Natural killer cell treated with Interleukin-12 subunit alpha and Interleukin-12 subunit beta and Interleukin-15 and Interleukin-18, amount 100 ng/mL, for 72 hours (primary cell): ENCODE data around the gene DYNLRB2. TPM values are rescaled to one million over a fixed set of nuclear protein-coding genes. Genes with fewer than 3 reads are reported as not detected.

ENCODE experiments used
- ATAC-seq, 2 donors: fragments of 150-1000 bp; cut with Tn5 transposase in 1 of 2; sonication (Bioruptor Pico), chemical (Tn5 transposase) in 1 of 2; 2 replicates each; pipeline ENCODE4 v1.10.0; 2021
- DNase-seq: peaks from one replicate; pipeline ENCODE4 v3.0.0; 2022; ENCODE audit warnings: low spot score
- H3K27ac Mint-ChIP-seq, 2 donors: 1 replicate in 1 of 2; 2 replicates in 1 of 2; pipeline ENCODE4 v1.8.0; 2022; ENCODE audit warnings: mixed read lengths in 2 of 2, mild to moderate bottlenecking in 1 of 2, moderate library complexity in 1 of 2
- H3K27me3 Mint-ChIP-seq, 2 donors: 1 replicate in 1 of 2; 2 replicates in 1 of 2; pipeline ENCODE4 v1.8.0; 2022; ENCODE audit warnings: mixed read lengths in 2 of 2
- H3K36me3 Mint-ChIP-seq: one replicate; pipeline ENCODE4 v1.8.0; 2022; ENCODE audit warnings: mixed read lengths
- H3K4me1 Mint-ChIP-seq, 2 donors: 1 replicate in 1 of 2; 2 replicates in 1 of 2; pipeline ENCODE4 v1.8.0; 2022; ENCODE audit warnings: low read depth in 2 of 2, mixed read lengths in 2 of 2, mild to moderate bottlenecking in 1 of 2
- H3K4me3 Mint-ChIP-seq: one replicate; pipeline ENCODE4 v1.8.0; 2022; ENCODE audit warnings: mixed read lengths
- H3K9me3 Mint-ChIP-seq: 2 replicates; pipeline ENCODE4 v1.8.0; 2022; ENCODE audit warnings: mixed read lengths
- total RNA-seq, 2 donors: library from RNA; stranded (reverse); gene quantifications; one replicate each; pipeline ENCODE4 v1.2.3, GENCODE V29; 2022

The DYNLRB2 gene
- total RNA-seq: not detected

DNA sequence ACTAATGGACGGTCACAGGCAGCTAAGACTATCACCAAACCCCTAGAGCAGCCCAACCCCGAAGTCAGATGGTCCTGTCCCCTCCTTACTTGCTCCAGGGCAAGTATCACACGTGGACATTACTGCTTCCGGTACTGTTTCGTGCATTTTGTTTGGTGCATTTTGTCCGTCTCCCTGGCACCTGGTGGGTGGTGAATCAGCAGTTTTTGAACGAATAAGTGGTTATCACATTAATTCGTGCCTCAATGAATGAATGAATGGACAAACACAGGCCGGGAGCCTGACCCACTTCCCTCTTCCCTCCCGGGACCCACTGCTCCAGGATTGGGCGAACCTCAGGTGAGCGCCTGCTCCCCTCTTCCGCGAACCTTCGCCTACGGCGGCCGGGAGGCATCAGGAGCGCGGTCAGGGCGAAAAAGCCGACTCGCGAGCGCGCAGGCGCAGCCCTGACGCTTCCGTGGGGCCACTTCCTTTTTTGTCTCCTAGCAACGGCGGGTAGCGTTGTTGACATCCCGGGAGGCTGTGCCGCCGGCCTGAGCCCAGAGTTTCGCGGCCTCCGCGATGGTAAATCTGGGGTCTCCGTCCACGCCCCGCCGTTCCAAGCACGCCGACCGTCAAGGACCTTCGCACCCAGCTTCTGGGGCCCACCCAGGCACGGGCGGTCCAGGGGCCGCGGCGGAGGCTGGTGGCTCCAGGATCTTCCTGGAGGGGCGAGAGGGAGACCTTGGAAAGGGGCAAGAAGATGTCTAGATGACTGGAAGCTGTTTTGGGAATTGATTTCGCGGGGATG is at the start of gene DYNLRB2:
DYNLRB2 (plus strand) TSS at position 478 of the 790 bp plus-strand sequence; CDS start at position 562, 84 bp downstream.
- Mint-ChIP-seq H3K27me3 (peaks cover 8 to 16% of the 10 kb centered on the region in 2 donors), H3K4me1 (peaks cover 18 to 32% of the 10 kb centered on the region in 2 donors), H3K36me3 (peaks cover 9% of the 10 kb centered on the region), H3K4me3 (peak within 1 kb of the TSS; percentile 97), H3K27ac (peak within 1 kb of the TSS; percentile 95 to 96), H3K9me3 (peaks cover 4% of the 10 kb centered on the region)
- DNase-seq (peak; percentile 94), ATAC-seq (peak; percentile 95 to 98)

GRCh38 chr16:80500116-80500859 is 40.5 kb upstream of the DYNLRB2 start:
- Mint-ChIP-seq H3K9me3 (no peaks in the 10 kb centered on the region), H3K4me3 (no peak overlapping the region), H3K4me1 (no peaks in the 10 kb centered on the region), H3K27ac (no peak overlapping the region), H3K27me3 (peaks cover 9 to 27% of the 10 kb centered on the region in 2 donors), H3K36me3 (peaks cover 5% of the 10 kb centered on the region)
- DNase-seq: no peak
- no peak for ATAC-seq

- Mint-ChIP-seq H3K4me1 (no peaks in the 10 kb centered on the region), H3K9me3 (no peaks in the 10 kb centered on the region), H3K36me3 (peaks cover 5% of the 10 kb centered on the region), H3K4me3 (no peak overlapping the region), H3K27me3 (peaks cover 6 to 20% of the 10 kb centered on the region in 2 donors), H3K27ac (no peak overlapping the region)
- DNase-seq (no peak), ATAC-seq (no peak)
Observed at GRCh38 chr16:80500961-80501525, 39.8 kb upstream of the DYNLRB2 start.

DNA sequence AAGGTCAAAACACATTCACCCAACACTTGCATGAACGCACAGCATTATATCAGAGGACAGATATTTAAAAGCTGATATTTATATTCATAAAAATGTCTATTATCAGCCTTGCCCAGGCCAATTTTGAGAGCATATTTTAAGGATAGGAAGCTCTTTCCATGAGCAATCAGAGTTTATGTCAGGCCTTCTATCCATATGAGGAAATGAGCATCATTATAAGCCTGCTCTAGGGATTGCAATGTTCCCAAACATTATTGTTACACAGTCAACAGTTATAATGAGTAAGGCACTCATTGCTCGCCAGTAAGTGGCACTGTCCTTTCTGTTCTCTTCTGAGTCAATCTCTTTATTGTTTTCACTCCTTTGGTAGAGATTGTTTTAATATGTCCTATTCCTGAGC is 37.7 kb upstream of the DYNLRB2 start:
- H3K27ac Mint-ChIP-seq: no peak overlapping the region
- no peak overlapping the region for H3K4me3 Mint-ChIP-seq
- peaks cover 5% of the 10 kb centered on the region for H3K36me3 Mint-ChIP-seq
- H3K4me1 Mint-ChIP-seq: no peaks in the 10 kb centered on the region
- H3K9me3 Mint-ChIP-seq: no peaks in the 10 kb centered on the region
- peaks cover 7 to 18% of the 10 kb centered on the region in 2 donors for H3K27me3 Mint-ChIP-seq
- DNase-seq (no peak), ATAC-seq (no peak)

GRCh38 chr16:80507538-80507937 is 33.3 kb upstream of the DYNLRB2 start:
- Mint-ChIP-seq H3K4me1 (no peaks in the 10 kb centered on the region), H3K27me3 (peaks cover 16 to 17% of the 10 kb centered on the region in 2 donors), H3K9me3 (no peaks in the 10 kb centered on the region), H3K4me3 (no peak overlapping the region), H3K36me3 (peaks cover 5% of the 10 kb centered on the region), H3K27ac (no peak overlapping the region)
- DNase-seq (no peak), ATAC-seq (no peak)

DNA sequence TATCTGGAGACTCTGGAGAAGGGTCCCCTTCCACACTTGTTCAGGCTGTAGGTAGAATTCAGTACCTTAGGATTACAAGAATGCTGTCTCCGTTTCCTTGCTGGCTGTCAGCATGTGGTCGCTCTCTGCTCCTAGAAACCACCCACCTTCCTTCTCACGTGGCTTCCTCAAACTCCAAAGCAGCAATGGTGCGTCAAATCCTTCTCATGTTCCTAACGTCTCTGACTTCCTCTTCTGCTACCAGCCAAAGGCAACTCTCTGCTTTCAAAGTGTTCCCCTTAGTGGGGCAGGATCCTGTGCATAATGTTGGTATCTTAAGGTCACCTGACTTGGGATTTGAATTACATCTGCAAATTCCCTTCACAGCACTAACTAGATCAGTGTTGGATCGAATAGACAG is 30.9 kb upstream of the DYNLRB2 start:
- no peak for DNase-seq
- no peak overlapping the region for H3K27ac Mint-ChIP-seq
- no peaks in the 10 kb centered on the region for H3K4me1 Mint-ChIP-seq
- no peaks in the 10 kb centered on the region for H3K36me3 Mint-ChIP-seq
- H3K4me3 Mint-ChIP-seq: no peak overlapping the region
- H3K27me3 Mint-ChIP-seq: peaks cover 23 to 28% of the 10 kb centered on the region in 2 donors
- H3K9me3 Mint-ChIP-seq: no peaks in the 10 kb centered on the region
- ATAC-seq: no peak

DNA sequence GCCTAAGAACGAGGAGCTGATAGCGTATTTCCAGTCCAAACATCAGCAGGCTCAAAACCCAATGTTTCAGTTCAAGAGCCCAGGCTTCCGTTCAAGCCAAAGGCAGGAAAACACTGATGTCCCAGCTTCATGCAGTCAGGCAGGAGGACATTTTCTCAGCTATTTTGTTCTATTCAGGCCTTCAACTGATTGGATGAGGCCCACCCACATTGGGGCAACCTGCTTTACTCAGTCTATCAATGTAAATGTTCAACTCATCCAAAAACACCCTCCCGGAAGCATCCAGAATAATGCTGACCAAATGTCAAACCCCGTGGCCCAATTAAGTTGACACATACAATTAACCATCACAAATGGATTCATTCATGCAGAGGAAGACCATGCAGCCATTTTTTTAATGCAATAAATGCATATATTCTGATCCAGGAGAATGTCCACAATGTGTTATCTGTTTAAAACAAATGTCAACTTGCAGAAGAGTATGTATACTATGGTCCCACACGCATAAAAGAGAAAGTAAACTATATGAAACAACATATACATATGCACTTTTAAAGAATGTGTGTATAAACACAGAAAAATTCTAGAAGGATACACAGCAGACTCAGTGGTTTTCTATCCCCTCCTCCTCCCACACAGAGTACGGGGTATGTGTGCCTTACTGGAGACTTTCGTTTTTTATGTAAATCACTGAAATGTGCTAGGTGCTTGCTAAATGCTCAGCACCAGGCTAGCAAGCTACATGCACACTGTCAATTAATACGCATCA is 28.8 kb upstream of the DYNLRB2 start:
- H3K36me3 Mint-ChIP-seq: no peaks in the 10 kb centered on the region
- peaks cover 25 to 35% of the 10 kb centered on the region in 2 donors for H3K27me3 Mint-ChIP-seq
- ATAC-seq: no peak
- DNase-seq: no peak
- no peak overlapping the region for H3K4me3 Mint-ChIP-seq
- no peaks in the 10 kb centered on the region for H3K9me3 Mint-ChIP-seq
- H3K27ac Mint-ChIP-seq: no peak overlapping the region
- H3K4me1 Mint-ChIP-seq: no peaks in the 10 kb centered on the region

GRCh38 chr16:80512593-80512853 is 28.3 kb upstream of the DYNLRB2 start:
- H3K9me3 Mint-ChIP-seq: no peaks in the 10 kb centered on the region
- H3K27me3 Mint-ChIP-seq: peaks cover 25 to 35% of the 10 kb centered on the region in 2 donors
- no peaks in the 10 kb centered on the region for H3K4me1 Mint-ChIP-seq
- H3K4me3 Mint-ChIP-seq: no peak overlapping the region
- no peak overlapping the region for H3K27ac Mint-ChIP-seq
- DNase-seq: no peak
- no peaks in the 10 kb centered on the region for H3K36me3 Mint-ChIP-seq
- no peak for ATAC-seq

DNA sequence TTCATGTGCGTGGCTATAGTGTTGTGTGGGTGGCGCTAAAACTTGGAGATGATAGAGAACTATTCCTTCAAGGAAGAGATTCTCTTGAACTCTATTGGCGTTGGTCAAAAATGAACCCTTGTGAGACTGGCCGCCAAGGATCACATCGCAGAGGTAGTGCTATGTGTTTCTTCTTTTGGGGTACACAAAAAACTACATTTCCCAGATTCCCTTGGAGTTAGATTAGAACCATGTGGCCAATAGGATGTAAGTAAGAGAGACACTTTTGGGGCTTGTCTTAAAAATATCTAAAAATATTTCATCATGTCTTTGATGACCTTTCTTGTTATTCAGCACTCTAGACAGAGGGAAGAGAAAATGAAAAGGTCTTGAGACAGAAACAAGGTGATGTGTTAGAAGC is 25.4 kb upstream of the DYNLRB2 start:
- Mint-ChIP-seq H3K36me3 (no peaks in the 10 kb centered on the region), H3K27ac (no peak overlapping the region), H3K4me1 (peaks cover 5 to 8% of the 10 kb centered on the region in 2 donors), H3K9me3 (no peaks in the 10 kb centered on the region), H3K4me3 (no peak overlapping the region), H3K27me3 (peaks cover 24 to 25% of the 10 kb centered on the region in 2 donors)
- ATAC-seq (no peak), DNase-seq (no peak)

DNA sequence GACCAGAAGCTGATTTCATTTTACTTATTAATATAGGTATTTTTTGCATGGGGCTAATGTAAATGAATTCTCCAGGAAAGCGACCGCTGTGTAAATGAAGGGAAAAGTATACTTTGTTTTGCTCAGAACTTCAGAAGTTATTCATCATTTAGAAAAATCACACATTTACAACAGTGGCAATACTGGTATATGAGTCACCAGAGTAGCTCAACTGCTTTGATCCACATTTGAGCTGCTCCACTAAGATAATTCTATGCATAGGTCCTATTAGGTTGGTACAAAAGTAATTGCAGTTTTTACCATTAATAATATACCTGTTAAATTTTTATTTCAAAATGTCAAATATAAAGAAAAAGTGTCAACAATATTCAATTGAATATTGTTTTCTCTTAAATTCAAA is 22.9 kb upstream of the DYNLRB2 start:
- DNase-seq (no peak), ATAC-seq (peak in 1 of 2 donors; percentile 69)
- no peaks in the 10 kb centered on the region for H3K9me3 Mint-ChIP-seq
- H3K4me3 Mint-ChIP-seq: no peak overlapping the region
- no peak overlapping the region for H3K27ac Mint-ChIP-seq
- no peaks in the 10 kb centered on the region for H3K36me3 Mint-ChIP-seq
- peaks cover 5 to 8% of the 10 kb centered on the region in 2 donors for H3K4me1 Mint-ChIP-seq
- peaks cover 26 to 32% of the 10 kb centered on the region in 2 donors for H3K27me3 Mint-ChIP-seq

DNA sequence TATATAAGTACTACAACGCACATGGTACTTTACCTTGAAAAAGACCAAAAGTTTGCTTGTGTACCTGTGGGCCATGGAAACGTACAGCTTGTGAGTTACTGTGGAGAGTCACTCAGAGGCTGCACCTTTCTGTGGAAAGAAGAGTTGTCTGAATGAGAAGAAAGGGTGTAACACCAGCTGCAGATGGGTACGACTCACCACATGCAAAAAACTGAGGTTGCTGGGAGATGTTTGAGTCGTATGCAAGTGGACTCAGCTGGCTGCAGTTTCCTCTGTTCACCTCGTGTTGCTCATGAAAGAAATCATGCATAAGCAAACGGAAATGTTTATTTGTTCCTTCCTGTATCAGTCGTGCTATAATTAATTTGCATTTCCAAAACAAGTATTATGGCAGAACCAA is 22.4 kb upstream of the DYNLRB2 start:
- Mint-ChIP-seq H3K36me3 (no peaks in the 10 kb centered on the region), H3K4me3 (peak overlapping the region; percentile 63), H3K27me3 (peaks cover 22 to 28% of the 10 kb centered on the region in 2 donors), H3K27ac (peak overlapping the region in 1 of 2 donors; percentile 40), H3K4me1 (peaks cover 5 to 8% of the 10 kb centered on the region in 2 donors), H3K9me3 (no peaks in the 10 kb centered on the region)
- DNase-seq (no peak), ATAC-seq (peak in 1 of 2 donors; percentile 85)

DNA sequence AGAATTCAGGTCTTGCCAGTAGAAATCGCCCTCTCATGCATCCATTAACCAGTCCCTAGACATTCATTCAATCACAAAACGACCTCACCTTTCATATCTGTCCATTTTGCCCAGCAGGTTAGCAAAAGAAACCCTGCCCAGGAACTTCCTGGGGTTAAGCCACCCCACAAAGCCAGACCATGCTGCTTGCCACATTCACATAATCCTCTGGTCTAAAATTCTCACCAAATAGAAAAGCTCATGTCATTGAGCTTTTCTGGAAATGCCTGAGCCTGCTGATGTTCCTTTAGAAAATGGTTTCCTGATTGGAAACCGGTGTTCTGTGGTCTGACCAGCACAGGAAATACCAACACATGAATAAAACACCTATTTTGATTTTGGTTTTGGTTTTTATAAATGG is 21.6 kb upstream of the DYNLRB2 start:
- Mint-ChIP-seq H3K4me1 (peaks cover 5 to 8% of the 10 kb centered on the region in 2 donors), H3K9me3 (no peaks in the 10 kb centered on the region), H3K27ac (peak overlapping the region in 1 of 2 donors; percentile 40), H3K36me3 (no peaks in the 10 kb centered on the region), H3K27me3 (peaks cover 20 to 24% of the 10 kb centered on the region in 2 donors), H3K4me3 (peak overlapping the region; percentile 63)
- DNase-seq (no peak), ATAC-seq (no peak)

- ATAC-seq (no peak), DNase-seq (no peak)
- Mint-ChIP-seq H3K36me3 (no peaks in the 10 kb centered on the region), H3K27ac (no peak overlapping the region), H3K4me1 (no peaks in the 10 kb centered on the region), H3K9me3 (no peaks in the 10 kb centered on the region), H3K4me3 (no peak overlapping the region), H3K27me3 (peaks cover 7 to 15% of the 10 kb centered on the region in 2 donors)
Observed at GRCh38 chr16:80525420-80525819, 15.4 kb upstream of the DYNLRB2 start.
